ENCODE data around the gene GAP43.

Gene GAP43, protein sequence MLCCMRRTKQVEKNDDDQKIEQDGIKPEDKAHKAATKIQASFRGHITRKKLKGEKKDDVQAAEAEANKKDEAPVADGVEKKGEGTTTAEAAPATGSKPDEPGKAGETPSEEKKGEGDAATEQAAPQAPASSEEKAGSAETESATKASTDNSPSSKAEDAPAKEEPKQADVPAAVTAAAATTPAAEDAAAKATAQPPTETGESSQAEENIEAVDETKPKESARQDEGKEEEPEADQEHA

DNA sequence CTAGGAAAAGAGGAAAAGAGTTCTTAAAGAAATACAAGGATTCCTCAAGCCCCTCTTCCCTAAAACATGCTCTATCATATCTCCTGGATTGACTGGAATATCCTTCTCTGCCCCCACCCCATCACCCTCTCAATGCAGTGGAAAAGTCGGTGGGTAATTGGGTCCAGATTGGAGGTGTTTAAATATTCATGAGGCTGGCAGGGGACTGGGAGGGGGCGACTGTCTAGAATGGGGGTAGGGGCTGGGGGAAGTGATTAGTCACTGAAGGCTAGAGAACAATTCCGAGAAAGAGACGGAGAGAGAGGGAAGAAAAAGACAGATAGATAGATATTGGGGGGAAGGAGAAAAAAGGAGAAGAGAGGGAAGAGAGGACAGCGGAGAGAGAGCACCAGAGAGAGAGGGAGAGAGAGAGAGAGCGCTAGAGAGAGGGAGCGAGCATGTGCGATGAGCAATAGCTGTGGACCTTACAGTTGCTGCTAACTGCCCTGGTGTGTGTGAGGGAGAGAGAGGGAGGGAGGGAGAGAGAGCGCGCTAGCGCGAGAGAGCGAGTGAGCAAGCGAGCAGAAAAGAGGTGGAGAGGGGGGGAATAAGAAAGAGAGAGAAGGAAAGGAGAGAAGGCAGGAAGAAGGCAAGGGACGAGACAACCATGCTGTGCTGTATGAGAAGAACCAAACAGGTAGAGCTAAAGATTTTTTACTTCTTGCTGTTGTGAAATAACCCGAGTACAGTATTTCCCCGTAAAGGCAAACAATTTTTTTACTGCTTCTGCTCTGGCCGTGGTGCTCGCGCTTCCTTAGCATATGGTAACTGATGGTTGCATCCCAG lies at the start of gene GAP43:
GAP43 (plus strand) TSS at position 467 of the 825 bp plus-strand sequence; CDS start at position 647, 180 bp downstream.
- DNase-seq, result no peak

DNA sequence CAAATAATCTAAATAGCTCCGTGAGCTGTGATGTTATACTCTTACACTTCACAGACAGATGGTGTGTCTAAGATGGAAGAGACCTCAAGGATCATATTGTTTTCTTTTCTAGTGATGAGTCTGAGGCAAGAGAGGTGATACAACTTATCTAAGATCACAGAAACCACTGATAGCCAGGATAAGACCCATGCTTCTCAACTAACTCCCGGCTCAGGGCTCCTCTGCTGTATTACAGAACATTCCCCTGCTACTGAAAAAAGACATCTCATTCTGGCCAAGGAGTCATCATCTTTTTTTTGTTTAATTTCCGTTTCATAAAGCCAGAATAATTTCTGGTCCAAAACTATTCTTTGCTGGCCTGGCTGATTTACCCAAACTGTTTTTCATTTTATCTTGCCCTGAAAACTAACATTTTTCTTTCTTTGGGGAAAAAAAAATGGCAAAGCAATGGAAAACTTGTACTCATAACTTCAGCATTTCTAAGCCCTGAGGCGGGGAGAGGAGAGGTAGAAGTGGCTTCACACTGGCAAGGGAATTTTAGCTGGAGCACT lies 46.9 kb upstream of the GAP43 start:
- no peak for DNase-seq

DNA sequence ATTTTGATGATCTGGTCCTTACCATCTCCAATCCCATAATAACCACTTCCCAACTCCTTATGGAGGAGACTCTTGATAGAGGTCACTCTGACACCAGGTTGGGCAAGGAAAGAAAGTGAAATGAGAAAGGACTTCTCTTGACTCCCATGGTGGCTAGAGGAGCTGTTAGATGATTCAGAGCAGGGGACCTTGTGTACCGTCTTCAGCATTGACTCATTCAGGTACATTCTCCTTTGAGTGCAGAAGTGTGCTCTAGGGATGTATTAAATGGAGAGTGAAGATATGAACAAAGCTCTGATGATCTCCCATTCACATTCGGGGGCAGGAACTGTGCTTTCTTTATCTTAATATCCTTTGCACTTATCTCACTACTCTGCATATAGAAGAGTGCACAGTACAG lies 46.3 kb upstream of the GAP43 start:
- no peak for DNase-seq

DNA sequence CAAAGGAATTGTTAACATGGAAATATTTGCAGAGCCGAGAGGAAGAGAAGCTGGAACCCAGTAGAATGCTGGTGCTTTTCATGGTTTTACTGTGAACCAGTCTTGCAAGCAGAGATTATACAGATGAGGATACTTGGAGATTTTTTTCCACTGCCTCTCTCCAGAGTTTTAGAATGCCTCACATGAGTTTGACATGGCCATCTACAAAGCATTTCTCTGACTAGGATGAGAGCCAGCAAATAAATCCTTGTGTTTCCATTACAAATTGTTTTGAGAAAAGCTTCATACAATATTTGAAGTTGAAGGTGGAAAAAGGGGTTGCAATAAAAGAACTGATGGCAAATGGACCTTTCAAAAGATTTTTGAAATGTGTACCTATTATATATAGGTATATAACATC lies 45.0 kb upstream of the GAP43 start:
- DNase-seq, result no peak

DNA sequence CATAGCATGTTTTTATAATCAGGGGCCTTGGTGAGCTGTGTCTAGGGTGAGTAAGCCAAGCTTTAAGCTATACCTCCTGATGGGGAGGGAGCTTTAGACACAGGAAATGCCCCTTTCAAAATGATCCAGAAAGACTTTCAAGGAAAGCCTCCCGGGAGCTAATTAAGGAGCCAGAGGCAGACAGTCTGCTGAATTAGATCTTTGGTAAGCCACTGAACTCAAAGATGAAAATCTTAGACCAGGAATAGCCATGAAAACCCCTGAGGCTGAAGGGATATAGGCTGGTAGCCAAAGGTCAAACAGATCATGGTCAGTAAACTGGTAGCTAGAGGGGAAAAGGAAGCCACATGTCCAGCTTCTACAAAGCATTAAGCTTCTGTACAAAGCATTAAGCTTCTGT lies 42.7 kb upstream of the GAP43 start:
- no peak for DNase-seq

DNA sequence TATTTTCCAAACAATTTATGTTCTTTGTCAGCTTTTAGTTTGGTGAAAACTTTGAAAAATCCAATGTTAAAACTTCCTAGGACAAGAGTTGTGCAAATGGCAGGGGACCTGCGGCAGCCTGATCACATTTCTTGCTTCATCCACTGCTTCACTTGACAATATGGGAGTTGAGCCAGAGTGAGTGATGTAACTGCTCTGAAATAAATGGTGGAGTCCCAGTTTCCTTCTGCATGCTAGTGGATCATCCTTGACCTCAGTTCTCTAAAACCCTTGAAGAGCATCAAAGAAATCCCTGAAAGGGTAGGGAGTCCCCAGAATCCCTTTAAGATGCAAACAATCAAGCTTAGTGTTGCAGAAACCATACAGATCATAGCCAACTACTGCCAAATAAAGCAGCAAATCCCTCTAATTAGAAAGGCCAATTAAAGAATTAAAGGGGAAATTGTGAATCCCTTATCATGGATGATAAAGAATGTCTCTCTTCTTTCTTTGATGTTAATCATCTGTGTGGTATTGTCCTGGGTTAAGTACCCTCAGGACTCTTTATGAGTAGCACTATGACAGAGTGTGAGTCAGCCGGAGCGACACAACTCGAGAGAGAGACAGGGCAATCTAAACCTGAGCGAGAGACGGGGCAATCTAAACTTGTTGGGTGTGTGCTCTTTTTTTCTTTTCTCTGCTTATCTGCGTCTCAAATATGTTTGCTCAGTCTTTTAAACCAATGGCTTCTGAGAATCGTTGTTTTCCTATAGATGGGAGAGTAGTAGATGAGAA lies 41.8 kb upstream of the GAP43 start:
- DNase-seq, result no peak

DNA sequence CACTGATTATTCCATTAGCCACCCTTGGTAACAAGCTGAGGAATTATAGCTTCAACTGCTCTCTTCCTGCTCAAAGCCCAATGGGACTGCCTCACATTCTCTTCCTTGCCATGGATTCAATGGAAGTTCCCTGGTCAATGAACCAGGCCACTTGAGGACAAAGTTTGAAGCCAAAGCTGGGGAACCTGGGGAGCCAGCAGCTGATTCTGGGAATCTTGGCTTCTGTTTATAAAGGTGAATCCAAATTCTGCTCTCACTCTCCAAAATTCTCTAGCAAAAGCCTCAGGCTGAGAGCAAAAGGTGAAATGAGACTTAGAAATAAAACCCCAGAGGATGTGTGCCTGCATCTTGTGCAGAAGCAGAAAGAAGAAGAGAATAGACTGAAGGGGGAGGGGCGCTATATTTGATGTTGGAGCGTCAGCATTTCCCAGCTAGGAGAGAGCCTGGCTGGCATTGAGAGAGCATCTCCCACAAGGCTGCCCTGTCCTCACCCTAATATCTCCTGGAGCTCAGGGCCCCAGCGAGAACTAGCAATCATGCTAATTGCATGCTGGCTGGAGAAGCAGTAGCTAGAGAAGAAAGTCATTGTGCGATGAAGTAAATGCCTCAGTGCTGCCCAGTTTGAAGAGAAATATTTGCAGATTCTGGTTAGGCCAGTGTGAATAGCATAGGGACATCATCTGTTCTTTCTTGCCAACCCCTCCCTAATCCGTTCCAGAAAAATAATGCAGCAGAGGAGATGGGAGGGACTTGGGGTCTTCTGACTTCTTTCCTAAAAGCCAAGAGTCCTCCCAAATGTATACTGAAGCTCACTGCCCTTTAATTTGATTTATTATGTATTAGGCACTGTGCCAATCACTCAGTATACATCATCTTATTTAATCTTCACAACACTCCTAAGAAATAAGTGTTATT lies 34.9 kb upstream of the GAP43 start:
- DNase-seq, result no peak

DNA sequence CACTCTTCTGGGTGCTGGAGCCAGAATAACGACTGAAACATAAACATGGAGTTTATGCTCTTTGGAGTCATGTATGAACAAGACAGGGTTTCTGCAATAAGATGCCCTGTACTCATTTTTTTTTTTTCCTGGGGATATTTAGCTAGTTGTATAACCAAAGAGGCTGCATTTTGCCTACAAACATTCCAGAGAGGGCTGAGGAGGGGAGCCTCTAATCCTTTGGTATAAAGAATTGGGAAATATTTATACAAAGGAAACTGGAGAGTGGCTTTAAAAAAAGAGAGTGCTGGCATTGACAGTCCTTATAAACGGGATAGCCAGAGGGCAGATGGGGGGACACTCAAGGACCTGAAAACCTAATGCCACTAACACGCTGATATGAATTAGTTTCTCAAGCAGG lies 32.4 kb upstream of the GAP43 start:
- no peak for DNase-seq

DNA sequence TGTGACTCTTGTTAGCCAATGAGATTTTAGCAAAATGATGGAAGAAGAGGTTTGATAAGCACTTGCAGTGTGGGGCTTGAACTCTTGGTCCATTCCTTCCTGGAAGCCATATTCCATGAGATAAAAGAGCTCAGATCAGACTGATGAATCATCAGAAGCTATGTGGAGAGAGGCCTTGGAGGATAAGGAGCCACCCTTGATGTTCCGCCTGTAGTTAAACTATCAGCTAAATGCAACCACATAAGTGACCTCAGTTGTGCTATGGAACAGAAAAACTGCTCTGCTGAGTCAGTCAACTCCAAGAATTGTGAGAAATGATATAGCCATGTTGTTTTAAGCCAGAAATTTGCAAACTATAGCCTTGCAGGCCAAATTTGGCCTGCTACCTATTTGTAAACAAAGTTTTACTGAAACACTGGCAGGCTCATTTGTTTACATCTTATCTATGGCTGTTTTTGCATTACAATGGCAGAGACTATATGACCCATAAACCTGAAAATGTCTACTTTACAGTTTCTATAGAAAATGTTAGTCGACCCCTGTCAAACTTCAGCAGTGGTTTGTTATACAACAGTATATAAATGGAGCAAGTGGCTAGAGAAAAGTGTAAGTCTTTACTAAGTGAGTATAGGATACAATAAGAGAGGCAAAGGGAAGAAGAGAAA lies 27.6 kb upstream of the GAP43 start:
- DNase-seq, result no peak

DNA sequence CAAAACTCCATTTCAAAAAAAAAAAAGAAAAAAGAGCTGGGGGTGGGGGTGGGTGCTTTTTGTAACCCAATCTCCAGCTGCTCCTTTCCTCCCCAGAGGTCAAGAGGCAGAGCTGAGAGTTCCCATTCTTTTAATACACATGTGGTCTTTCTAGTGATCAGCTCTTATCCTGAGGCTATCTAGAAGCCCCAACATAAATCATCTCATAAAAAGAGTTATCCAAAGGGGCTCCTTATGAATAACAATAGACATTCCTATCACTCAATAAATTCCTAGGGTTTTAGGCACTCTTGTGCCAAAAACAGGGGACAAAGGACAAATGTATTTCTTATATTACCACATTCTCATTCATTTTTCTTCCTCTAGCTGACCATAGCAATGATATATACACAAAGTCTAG lies 25.1 kb upstream of the GAP43 start:
- DNase-seq, result no peak

DNA sequence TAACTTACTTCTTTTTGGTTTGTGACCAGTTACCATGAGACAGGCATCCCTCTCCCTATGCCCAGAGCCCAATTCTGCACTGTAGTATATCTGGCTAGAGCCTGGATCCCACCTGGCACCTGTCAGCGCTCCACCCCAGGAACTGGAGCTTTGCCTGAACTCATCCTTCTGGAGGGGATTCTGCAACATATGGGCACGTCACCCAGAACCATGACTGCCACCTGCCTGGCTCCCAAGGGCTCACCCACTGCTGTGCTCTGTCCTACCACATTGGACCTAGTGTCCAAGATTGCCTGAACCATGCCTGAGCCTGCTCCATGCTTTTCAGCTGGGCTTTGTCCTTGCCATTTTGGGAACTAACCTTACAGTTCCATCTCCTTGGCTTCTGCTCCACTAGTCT lies 21.1 kb upstream of the GAP43 start:
- DNase-seq, result no peak

DNA sequence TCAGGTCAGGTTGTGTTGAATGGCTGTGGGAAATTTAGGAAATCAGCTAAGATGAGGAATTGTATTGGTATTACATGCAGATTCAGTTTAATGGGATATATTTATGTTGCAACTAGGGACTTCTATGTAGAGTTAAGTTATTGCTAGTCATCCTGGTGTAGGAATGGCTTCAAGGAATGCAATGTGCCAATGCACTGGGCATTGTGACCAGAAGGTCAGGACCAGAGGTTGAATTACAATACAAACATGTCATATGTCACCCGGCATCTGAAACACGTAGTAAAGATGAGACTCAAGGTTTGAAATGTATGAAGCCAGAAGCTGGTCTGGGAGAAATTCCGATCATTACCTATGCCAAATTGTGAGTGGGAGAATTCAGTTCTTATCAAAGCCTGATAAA lies 11.7 kb upstream of the GAP43 start:
- DNase-seq, result no peak

DNA sequence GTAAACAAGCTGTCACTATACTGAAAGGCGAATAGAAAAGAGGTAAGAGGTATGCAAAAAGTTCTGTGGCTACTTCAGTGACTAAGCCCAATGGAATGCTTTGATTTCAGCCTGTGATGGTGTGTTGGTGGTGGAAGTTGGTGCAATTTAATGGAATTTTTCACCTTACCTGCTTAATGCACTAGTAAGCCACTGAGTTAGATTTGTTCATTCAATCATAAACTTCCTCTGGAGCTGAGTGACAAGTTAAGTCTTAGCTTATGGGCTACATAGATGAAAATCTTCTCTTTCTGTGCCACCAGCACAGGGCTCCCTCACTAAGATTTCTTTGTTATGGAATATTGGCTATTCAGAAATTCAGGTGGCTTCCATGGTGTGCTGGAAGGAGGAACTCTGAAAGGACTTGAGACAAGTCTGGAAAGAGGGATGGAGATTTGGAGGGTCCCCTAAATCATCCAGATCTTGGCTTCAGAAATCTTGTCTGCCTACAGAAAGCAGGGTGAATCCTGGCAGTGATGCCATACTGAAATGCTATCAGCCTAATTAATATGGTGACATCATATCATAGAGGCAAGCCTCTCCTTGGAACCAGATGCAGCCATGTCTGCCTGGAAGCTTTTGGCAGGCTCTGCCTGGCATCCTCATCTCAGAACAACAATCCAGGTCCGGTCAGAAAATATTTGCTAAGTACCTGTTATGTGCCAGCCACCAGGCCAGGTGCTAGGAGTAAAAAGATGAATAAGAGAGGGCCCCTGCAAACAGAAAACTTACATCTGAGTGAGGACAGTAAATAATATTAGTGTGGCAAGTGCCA lies 8.1 kb upstream of the GAP43 start:
- no peak for DNase-seq

DNA sequence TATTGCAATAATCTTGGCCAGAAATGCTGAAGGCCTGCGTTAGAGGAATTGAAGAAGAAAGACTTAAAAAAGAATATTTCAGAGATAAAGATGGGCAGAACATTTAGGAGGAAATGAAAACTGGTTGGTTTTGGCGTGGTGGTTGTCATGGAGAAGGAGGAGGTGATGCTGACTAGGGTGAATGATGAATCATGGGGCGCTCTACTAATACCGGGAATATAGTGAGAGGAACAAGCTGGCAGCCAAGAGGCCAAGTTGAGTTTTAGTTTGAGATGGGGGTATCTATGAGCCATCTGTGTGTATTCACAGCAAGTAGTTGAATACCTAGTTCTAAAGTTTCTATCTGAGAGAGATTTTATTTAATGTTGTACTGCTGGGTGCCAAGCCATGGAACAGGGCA lies 6.8 kb upstream of the GAP43 start:
- DNase-seq, result no peak

DNA sequence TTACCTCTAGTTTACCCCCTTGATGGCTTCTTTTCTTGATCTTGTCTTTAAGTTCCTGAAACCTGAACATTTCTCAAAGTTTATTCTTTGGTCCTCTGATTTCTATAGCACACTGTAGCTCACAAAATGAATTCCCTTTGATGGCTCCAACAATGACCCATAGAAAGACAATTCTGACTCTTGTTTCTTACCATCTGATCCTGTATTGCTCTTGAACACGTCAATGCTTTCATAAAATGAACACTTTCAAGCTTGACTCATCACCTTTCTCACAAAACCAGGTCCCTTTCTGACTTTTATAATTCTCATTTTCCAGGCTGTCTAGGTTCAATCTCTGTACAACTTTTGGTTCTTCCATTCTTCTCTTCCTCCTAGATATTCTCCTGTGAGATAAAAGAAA lies 5.7 kb upstream of the GAP43 start:
- no peak for DNase-seq

DNA sequence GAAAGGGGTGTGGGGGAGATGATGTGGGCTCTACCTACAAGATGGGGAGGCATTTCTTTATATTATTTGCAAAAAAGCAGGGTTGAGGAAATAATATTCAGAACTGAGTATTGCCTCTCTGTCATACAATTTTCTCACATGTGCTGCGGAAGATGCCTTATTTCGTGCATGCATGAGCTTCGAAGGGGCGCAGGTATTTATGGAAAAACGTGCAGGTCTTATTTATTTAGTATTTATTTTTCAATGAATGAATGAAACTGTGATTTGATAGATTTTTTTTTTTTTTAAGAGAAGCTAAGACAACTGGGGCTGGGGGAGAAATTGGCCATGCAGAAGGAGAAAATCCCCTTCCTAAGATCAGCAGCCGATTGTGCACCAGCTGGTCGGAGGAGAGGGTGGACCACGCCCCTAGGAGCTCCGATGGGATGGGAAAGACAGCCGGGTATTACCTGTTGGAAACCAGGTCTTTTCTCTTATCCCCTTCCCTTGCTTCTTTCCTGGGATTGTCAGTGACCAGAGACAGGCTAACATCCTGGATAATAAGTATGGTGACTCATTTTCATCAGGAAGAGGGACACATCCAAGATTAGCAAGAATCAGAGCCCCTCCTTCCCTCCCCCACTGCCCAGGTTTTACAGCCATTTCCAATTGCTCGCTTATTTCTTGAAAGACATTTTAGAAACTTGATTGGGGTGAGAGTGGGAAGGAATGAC lies 875 bp downstream of the GAP43 start:
- DNase-seq, result no peak

DNA sequence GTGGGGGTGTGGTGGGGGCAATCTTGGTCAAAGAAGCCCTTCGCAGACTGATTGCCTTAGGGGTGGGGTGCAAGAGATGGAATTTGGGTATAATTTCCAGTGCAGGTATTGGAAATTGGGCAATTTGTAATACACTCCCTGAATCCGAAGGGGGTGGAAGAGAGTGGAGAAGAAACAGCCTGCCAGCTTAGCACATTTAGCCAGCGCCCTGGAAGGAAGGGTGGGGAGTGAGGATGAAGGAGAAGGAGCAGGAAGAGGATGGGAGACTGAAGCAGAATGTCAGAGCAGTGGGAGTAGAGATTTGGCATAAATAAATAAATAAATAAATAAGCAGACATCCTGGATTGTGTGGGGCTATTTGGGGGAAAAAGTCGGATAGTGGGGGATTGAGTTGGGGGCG lies 1.6 kb downstream of the GAP43 start:
- DNase-seq, result no peak

DNA sequence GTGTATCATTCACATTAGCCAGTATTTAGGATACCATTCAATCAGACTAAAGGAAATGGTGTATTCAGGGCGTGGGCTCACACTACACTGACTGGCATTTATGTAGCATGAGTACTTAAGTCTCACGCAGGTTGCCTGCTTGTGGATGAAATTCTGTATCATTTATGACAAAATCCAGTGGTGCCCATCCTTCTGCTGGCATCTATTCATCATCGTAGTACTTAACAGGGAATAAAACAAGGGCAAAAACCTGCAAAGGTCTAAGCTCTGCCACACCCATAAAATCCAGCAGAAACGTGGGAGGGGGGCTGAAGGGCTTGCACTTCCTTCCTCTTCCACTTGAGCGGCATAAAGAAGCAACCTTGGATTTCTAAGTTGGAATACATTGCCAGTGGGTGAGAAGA lies 2.7 kb downstream of the GAP43 start:
- no peak for DNase-seq

DNA sequence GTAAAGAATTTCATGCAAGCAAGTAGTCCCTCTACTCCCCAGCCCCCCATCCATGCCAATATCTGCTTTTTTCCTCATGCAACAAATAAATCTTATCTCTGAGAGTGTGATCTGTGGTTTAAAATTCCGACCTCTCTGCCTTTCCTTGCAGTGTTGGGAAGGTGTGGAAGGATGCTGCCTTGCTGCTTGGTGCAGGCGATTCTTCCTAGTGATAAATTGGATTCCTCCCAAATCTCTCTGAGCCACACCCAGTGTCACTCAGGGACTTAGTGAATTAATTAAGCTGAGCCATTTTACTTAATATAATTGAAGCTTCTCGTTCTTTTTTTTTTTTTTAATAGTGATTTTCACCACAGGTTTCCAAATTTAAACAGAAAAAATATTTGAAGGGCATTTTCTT lies 3.4 kb downstream of the GAP43 start:
- DNase-seq, result no peak
